GM12878 (cell line): Measurements from ENCODE around the gene SFMBT1. TPM values are rescaled to one million over a fixed set of nuclear protein-coding genes. Genes with fewer than 3 reads are reported as not detected.

Experiments used
- ATAC-seq: fragments of 200-7000 bp; cut with Tn5 transposase; 3 replicates; pipeline ENCODE4 v1.9.1; 2020; ENCODE audit warnings: mild to moderate bottlenecking, moderate library complexity
- BruUV-seq: library from RNA; stranded (reverse); fragments of 400-500 nt; replicated peaks from 2 replicates; lab custom pipeline; 2021; lab: Mats Ljungman, UMichigan
- CTCF ChIA-PET: fragments of 300-600 bp; sonication (Branson Sonifier 250); formaldehyde crosslinking; extraction: SDS; loops from one replicate; lab custom pipeline; 2021; ENCODE audit warnings: inconsistent platforms; lab: Yijun Ruan, JAX
- POLR2A ChIA-PET: fragments of 350-600 bp; formaldehyde crosslinking; extraction: SDS; loops from one replicate; lab custom pipeline; 2021; ENCODE audit warnings: inconsistent platforms; lab: Charles Lee
- RAD21 ChIA-PET: fragments of 300-600 bp; sonication (Branson Sonifier 250); formaldehyde crosslinking; loops from one replicate; lab custom pipeline; 2023; ENCODE audit warnings: antibody characterized with exemption; ENCODE audit not compliant: unreplicated experiment; lab: Charles Lee
- SMC1A ChIA-PET: fragments of 300-600 bp; sonication (Branson Sonifier 250); formaldehyde crosslinking; loops from one replicate; lab custom pipeline; 2023; ENCODE audit not compliant: unreplicated experiment, uncharacterized antibody; lab: Charles Lee
- DNase-seq: peaks from one replicate; pipeline ENCODE4 v3.0.0-alpha.2; 2011; ENCODE audit warnings: low read depth, low spot score
- FAIRE-seq: peaks from 3 replicates; lab custom pipeline; 2011; peaks lifted over from hg19 to GRCh38; lab: Jason Lieb, UNC
- H2AFZ ChIP-seq: 2 replicates; pipeline ENCODE4 v1.6.0; 2011; ENCODE audit warnings: low read depth, low read length, control low read depth; ENCODE audit not compliant: control insufficient read depth
- H3K27ac ChIP-seq: 2 replicates; pipeline ENCODE4 v1.5.1; 2011; ENCODE audit warnings: control low read depth; ENCODE audit not compliant: control insufficient read depth, insufficient read depth
- H3K27me3 ChIP-seq, 2 experiments: replicated peaks in 1 of 2; 2 replicates each; pipeline versions ENCODE4 v1.6.0 to v1.6.1; 2011; ENCODE audit warnings: low read length in 1 of 2; ENCODE audit not compliant: control insufficient read depth in 2 of 2, insufficient read depth in 2 of 2
- H3K36me3 ChIP-seq, 2 experiments: 2 replicates each; pipeline ENCODE4 v1.5.1; 2011; ENCODE audit warnings: low read length in 1 of 2; ENCODE audit not compliant: control insufficient read depth in 2 of 2, insufficient read depth in 2 of 2
- H3K4me1 ChIP-seq: 2 replicates; pipeline ENCODE4 v1.6.1; 2011; ENCODE audit warnings: mild to moderate bottlenecking, low read length, moderate library complexity, mixed read lengths; ENCODE audit not compliant: control insufficient read depth, insufficient read depth
- H3K4me2 ChIP-seq: 2 replicates; pipeline ENCODE4 v1.6.0; 2011; ENCODE audit warnings: control low read depth; ENCODE audit not compliant: control insufficient read depth, insufficient read depth
- H3K4me3 ChIP-seq: fragments of 200-600 bp; sonication (generic); 2 replicates; pipeline ENCODE4 v1.5.1; 2016
- H3K79me2 ChIP-seq: 2 replicates; pipeline ENCODE4 v1.6.0; 2011; ENCODE audit warnings: low read length; ENCODE audit not compliant: control insufficient read depth, insufficient read depth
- H3K9ac ChIP-seq: 2 replicates; pipeline ENCODE4 v1.8.0; 2011; ENCODE audit warnings: low read length, control low read depth, mixed read lengths; ENCODE audit not compliant: control insufficient read depth, insufficient read depth
- H3K9me3 ChIP-seq: replicated peaks from 3 replicates; pipeline ENCODE4 v1.5.1; 2011; ENCODE audit warnings: mild to moderate bottlenecking, low read length; ENCODE audit not compliant: control insufficient read depth, insufficient read depth
- H4K20me1 ChIP-seq: 2 replicates; pipeline ENCODE4 v1.6.0; 2011; ENCODE audit not compliant: control insufficient read depth, insufficient read depth
- EGR1 ChIP-seq, 2 experiments: IDR thresholded peaks; 1 replicate in 1 of 2; 2 replicates in 1 of 2; pipeline ENCODE4 v1.6.1; 2011 to 2012; ENCODE audit warnings: low read depth in 2 of 2, low read length in 2 of 2, borderline replicate concordance in 1 of 2, mild to moderate bottlenecking in 1 of 2, moderate library complexity in 1 of 2
- PML ChIP-seq: IDR thresholded peaks from 2 replicates; pipeline ENCODE4 v1.6.1; 2012; ENCODE audit warnings: low read length, inconsistent platforms
- ZNF592 ChIP-seq: fragments of 450-650 bp; IDR thresholded peaks from 2 replicates; pipeline ENCODE4 v1.6.1; 2017; ENCODE audit warnings: mild to moderate bottlenecking, moderate library complexity
- WGBS: methylation state at CpG from one replicate; pipeline ENCODE4 v1.1.6; 2016; ENCODE audit warnings: low lambda C conversion rate; ENCODE audit not compliant: insufficient replicate concordance, insufficient coverage; ENCODE audit errors: missing lambda C conversion rate; 5-methylcytosine and 5-hydroxymethylcytosine counted together
- in situ Hi-C: fragments of 300-500 bp; cut with MboI; formaldehyde crosslinking; loops from 9 replicates; pipeline ENCODE4 v1.14.3; 2018; ENCODE audit warnings: mixed read lengths
- intact Hi-C: fragments of 100-400 bp; cut with micrococcal nuclease; formaldehyde crosslinking; loops from one replicate; pipeline ENCODE4 v1.14.2; 2022; ENCODE audit not compliant: unreplicated experiment
- polyA plus RNA-seq, 11 experiments: library from polyadenylated mRNA; depleted of rRNA in 4 of 11; unstranded in 6 of 11; stranded (reverse) in 5 of 11; fragments of >200 nt; fragmentation: Nextera tagmentation in 4 of 11; fragmentation: Illumina TruSeq in 1 of 11; extraction: Ambion mirVana in 4 of 11; extraction: Trizol in 1 of 11; gene quantifications; 1 replicate in 1 of 11; 2 replicates in 10 of 11; pipeline versions ENCODE4 v1.2.1 to v1.2.3, GENCODE V29; 2011 to 2016; ENCODE audit warnings: inconsistent platforms in 2 of 11, missing spikeins in 2 of 11, low read depth in 1 of 11
- total RNA-seq, 4 experiments: library from RNA; depleted of rRNA in 3 of 4; stranded (reverse); fragments of >200 nt in 3 of 4; fragmentation: Illumina TruSeq in 1 of 4; extraction: Trizol in 1 of 4; gene quantifications; 2 replicates each; pipeline versions ENCODE4 v1.2.1 to v1.2.3, GENCODE V29; 2013 to 2021

The SFMBT1 gene
- total and polyA plus RNA-seq, 10 of the 15 experiments (the other 5 are each of a cell fraction or from before 2014, with no cell fraction given) = 3.2 to 19.5 (median 11.4) TPM

- DNase-seq (no peak), ATAC-seq (no peak)
- ChIA-PET SMC1A (interaction anchor here (1.3 to 3.3 kb wide), 3 partner anchors 14 to 51 kb away, joined by 5 to 25 read pairs (median 8); no protein-coding TSS in a partner anchor), RAD21 (interaction anchor here (1.3 kb wide), 1 partner anchor 14 kb away, joined by 5 read pairs; no protein-coding TSS in a partner anchor), CTCF (interaction anchor here (0.8 to 4.8 kb wide), 3 partner anchors 14 to 106 kb away, joined by 3 to 28 read pairs (median 4); no protein-coding TSS in a partner anchor)
- H3K79me2 ChIP-seq = peaks cover 5% of the 10 kb centered on the region
- H3K9ac ChIP-seq = no peak overlapping the region
- in situ Hi-C loops = no loop called here
- H3K4me1 ChIP-seq = peaks cover 22% of the 10 kb centered on the region
- no TSS peak for BruUV-seq
- no peak overlapping the region for H2AFZ ChIP-seq
- H3K27ac ChIP-seq = no peak overlapping the region
- no peak overlapping the region for H3K4me2 ChIP-seq
- 88% methylated on average over 4 of the region's 4 CpGs for WGBS
- H3K9me3 ChIP-seq = no peaks in the 10 kb centered on the region
- peaks cover 1 to 7% of the 10 kb centered on the region in 2 experiments; a peak in 2 of 4 replicates for H3K36me3 ChIP-seq
- H4K20me1 ChIP-seq = no peaks in the 10 kb centered on the region
- TF ChIP-seq ZNF592 (no peak), EGR1 (IDR thresholded peaks at IDR 0.05; ENCODE audit: borderline replicate concordance in 1 of 2, low read depth in 2 of 2, low read length in 2 of 2) (no peak), PML (no peak)
- TF ChIP-seq, all 136 proteins: peak for 0
- Histone ChIP-seq H3K27me3 (no peaks in the 10 kb centered on the region), H3K4me3 (no peak overlapping the region)
- intact Hi-C loops = no loop called here
- POLR2A ChIA-PET = interaction anchor here (0.6 to 2.5 kb wide), 2 partner anchors 13 to 110 kb away, joined by 3 to 8 read pairs; no protein-coding TSS in a partner anchor
- no peak for FAIRE-seq
These were observed 166.8 kb downstream of the SFMBT1 start for GRCh38 chr3:52879090-52879489.
